CD8-positive, alpha-beta memory T cell (primary cell): ENCODE results near the gene SLC16A9. TPM values are rescaled to one million over a fixed set of nuclear protein-coding genes. Genes with fewer than 3 reads are reported as not detected.
"Not testable (repeated sequence)": the region's sequence is repeated elsewhere in the genome, so short reads cannot be mapped to it uniquely, and the experiment has no call there.

Source experiments
- CTCF ChIA-PET: fragments of 350-600 bp; sonication (Branson Sonifier 250); formaldehyde crosslinking; loops from one replicate; lab custom pipeline; 2021; ENCODE audit warnings: antibody characterized with exemption; lab: Charles Lee
- POLR2A ChIA-PET: fragments of 350-600 bp; sonication (Branson Sonifier 250); formaldehyde crosslinking; loops from one replicate; lab custom pipeline; 2021; ENCODE audit warnings: antibody characterized with exemption; lab: Charles Lee
- DNase-seq, 5 donors: peaks; one replicate each; pipeline versions ENCODE4 v3.0.0 to v3.0.0-alpha.2; 2020 to 2022; ENCODE audit warnings: mixed read lengths in 1 of 5
- H3K27ac ChIP-seq: one replicate; pipeline ENCODE4 v1.7.0; 2013; ENCODE audit warnings: low read depth, mild to moderate bottlenecking, low read length, moderate library complexity
- H3K27me3 ChIP-seq: 2 replicates; pipeline ENCODE4 v1.7.0; 2013; ENCODE audit warnings: low read length, mild to moderate bottlenecking; ENCODE audit not compliant: insufficient read depth, poor library complexity, severe bottlenecking
- H3K36me3 ChIP-seq: 2 replicates; pipeline ENCODE4 v1.7.0; 2013; ENCODE audit warnings: mild to moderate bottlenecking, low read length, moderate library complexity; ENCODE audit not compliant: insufficient read depth
- H3K4me1 ChIP-seq: 2 replicates; pipeline ENCODE4 v1.7.0; 2013; ENCODE audit warnings: mild to moderate bottlenecking, low read length, moderate library complexity; ENCODE audit not compliant: insufficient read depth
- H3K4me3 ChIP-seq: 2 replicates; pipeline ENCODE4 v1.7.0; 2013; ENCODE audit warnings: mild to moderate bottlenecking, low read length
- H3K9me3 ChIP-seq: 2 replicates; pipeline ENCODE4 v1.7.0; 2013; ENCODE audit warnings: mild to moderate bottlenecking, low read length
- H3K27ac Mint-ChIP-seq, 8 donors: one replicate each; pipeline ENCODE4 v1.8.0; 2020 to 2021; ENCODE audit warnings: mixed read lengths in 8 of 8, mild to moderate bottlenecking in 6 of 8, inconsistent platforms in 3 of 8, moderate library complexity in 3 of 8
- H3K27me3 Mint-ChIP-seq, 2 donors: one replicate each; pipeline ENCODE4 v1.8.0; 2020 to 2021; ENCODE audit warnings: mixed read lengths in 2 of 2, mild to moderate bottlenecking in 1 of 2, moderate library complexity in 1 of 2
- H3K36me3 Mint-ChIP-seq, 3 donors: one replicate each; pipeline ENCODE4 v1.8.0; 2020 to 2021; ENCODE audit warnings: mixed read lengths in 3 of 3, inconsistent platforms in 1 of 3, mild to moderate bottlenecking in 1 of 3
- H3K4me1 Mint-ChIP-seq, 3 donors: one replicate each; pipeline ENCODE4 v1.8.0; 2020 to 2021; ENCODE audit warnings: mixed read lengths in 3 of 3, inconsistent platforms in 1 of 3, mild to moderate bottlenecking in 1 of 3
- H3K4me3 Mint-ChIP-seq, 7 donors: one replicate each; pipeline ENCODE4 v1.8.0; 2020 to 2021; ENCODE audit warnings: mixed read lengths in 7 of 7, mild to moderate bottlenecking in 6 of 7, moderate library complexity in 4 of 7, inconsistent platforms in 2 of 7
- H3K9me3 Mint-ChIP-seq, 5 donors: one replicate each; pipeline ENCODE4 v1.8.0; 2020 to 2022; ENCODE audit warnings: mixed read lengths in 5 of 5, mild to moderate bottlenecking in 3 of 5, moderate library complexity in 2 of 5, inconsistent platforms in 1 of 5
- polyA plus RNA-seq: library from polyadenylated mRNA; unstranded; fragments of 300-500 nt; fragmentation: Illumina TruSeq; gene quantifications from one replicate; pipeline ENCODE4 v1.2.3, GENCODE V29; 2021
- total RNA-seq, 2 experiments: library from RNA; stranded (reverse); gene quantifications; one replicate each; pipeline ENCODE4 v1.2.3, GENCODE V29; 2021

The SLC16A9 gene
- total and polyA plus RNA-seq, 3 experiments from 2014 or later: 0.27 to 0.31 TPM; not detected in 1

DNA sequence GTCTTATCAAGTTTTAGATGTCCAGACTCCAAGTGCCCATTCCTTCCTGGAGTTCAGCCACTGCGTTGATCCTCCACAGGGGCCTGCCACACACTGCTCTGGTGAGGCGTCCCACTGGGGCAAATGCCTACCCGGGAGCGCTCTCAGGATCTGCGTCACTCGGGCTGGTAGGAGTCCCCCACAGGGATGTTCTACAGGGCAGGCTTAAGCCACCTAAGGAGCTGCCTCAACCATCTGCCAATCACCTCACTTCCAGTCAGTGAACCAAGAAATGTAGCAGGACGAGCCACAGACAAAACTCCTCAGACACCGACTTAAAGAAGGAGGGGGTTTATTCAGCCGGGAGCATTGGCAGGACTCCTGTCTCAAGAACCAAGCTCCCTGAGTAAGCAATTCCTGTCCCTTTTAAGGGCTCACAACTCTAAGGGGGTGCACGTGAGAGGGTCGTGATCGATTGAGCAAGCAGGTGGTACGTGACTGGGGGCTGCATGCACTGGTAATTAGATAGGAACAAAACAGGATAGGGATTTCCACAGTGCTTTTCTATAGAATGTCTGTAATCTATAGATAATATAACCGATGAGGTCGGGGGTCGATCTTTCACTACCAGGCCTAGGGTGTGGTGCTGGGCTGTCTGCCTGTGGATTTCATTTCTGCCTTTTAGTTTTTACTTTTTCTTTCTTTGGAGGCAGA, 23.8 kb upstream of the SLC16A9 start:
- DNase-seq, H3K9me3 ChIP-seq, H3K36me3 Mint-ChIP-seq, POLR2A ChIA-PET, H3K27me3 ChIP-seq, CTCF ChIA-PET, H3K36me3 ChIP-seq, H3K4me1 ChIP-seq, H3K9me3 Mint-ChIP-seq, H3K27ac Mint-ChIP-seq, H3K4me3 ChIP-seq, H3K4me3 Mint-ChIP-seq, H3K27ac ChIP-seq, H3K4me1 Mint-ChIP-seq: not testable (repeated sequence)
- H3K27me3 Mint-ChIP-seq: peaks cover 5 to 26% of the 10 kb centered on the region in 2 donors

DNA sequence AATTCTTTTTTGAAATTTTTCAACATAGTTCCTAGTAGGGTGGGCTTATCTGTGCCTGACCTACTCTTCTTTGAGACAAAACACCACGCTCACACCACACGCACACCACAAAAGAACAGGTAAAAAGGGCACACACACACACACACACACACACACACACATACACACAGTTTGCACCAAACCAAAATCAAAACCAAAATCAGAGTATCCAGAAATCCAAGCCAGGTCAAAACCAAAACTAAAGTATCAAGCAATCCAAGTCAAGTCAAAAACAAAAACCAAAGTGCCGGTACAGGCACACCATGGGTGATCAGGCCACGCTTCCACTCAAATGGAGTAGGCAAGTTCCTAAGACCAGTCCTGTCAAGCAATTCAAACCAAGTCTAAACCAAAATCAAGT, 23.2 kb upstream of the SLC16A9 start:
- POLR2A ChIA-PET, H3K27ac ChIP-seq, H3K27ac Mint-ChIP-seq: not testable (repeated sequence)

DNA sequence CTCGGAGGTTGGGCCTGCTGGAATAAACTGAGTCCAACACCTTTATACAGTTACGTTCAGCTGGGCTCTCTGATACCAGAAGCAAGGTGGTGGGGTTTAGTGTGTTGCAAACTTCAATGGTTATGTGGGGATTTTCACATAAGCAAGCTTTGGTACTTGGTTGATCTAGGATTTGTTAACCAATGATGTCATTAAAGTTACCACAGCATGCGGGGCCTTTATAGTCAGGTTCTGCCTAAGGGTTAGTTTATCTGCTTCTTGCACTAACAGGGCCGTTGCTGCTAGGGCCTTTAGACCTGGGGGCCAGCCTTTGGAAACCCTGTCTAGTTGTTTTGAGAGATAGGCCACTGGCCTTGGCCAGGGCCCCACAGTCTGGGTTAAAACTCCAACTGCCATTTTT, 19.5 kb upstream of the SLC16A9 start:
- CTCF ChIA-PET, DNase-seq, H3K27ac ChIP-seq, H3K27me3 ChIP-seq, H3K4me1 Mint-ChIP-seq, H3K4me1 ChIP-seq, H3K36me3 ChIP-seq, H3K9me3 Mint-ChIP-seq, H3K4me3 ChIP-seq, H3K27ac Mint-ChIP-seq, H3K4me3 Mint-ChIP-seq, H3K9me3 ChIP-seq, H3K36me3 Mint-ChIP-seq, POLR2A ChIA-PET: not testable (repeated sequence)
- H3K27me3 Mint-ChIP-seq: peaks cover 0 to 13% of the 10 kb centered on the region in 2 donors

More for the DNA sequence above, 23.2 kb upstream of the SLC16A9 start:
- DNase-seq, CTCF ChIA-PET, H3K4me1 ChIP-seq, H3K4me3 Mint-ChIP-seq, H3K9me3 ChIP-seq, H3K27me3 ChIP-seq, H3K36me3 ChIP-seq, H3K36me3 Mint-ChIP-seq, H3K4me3 ChIP-seq, H3K9me3 Mint-ChIP-seq, H3K4me1 Mint-ChIP-seq: not testable (repeated sequence)
- H3K27me3 Mint-ChIP-seq: peaks cover 5 to 26% of the 10 kb centered on the region in 2 donors

DNA sequence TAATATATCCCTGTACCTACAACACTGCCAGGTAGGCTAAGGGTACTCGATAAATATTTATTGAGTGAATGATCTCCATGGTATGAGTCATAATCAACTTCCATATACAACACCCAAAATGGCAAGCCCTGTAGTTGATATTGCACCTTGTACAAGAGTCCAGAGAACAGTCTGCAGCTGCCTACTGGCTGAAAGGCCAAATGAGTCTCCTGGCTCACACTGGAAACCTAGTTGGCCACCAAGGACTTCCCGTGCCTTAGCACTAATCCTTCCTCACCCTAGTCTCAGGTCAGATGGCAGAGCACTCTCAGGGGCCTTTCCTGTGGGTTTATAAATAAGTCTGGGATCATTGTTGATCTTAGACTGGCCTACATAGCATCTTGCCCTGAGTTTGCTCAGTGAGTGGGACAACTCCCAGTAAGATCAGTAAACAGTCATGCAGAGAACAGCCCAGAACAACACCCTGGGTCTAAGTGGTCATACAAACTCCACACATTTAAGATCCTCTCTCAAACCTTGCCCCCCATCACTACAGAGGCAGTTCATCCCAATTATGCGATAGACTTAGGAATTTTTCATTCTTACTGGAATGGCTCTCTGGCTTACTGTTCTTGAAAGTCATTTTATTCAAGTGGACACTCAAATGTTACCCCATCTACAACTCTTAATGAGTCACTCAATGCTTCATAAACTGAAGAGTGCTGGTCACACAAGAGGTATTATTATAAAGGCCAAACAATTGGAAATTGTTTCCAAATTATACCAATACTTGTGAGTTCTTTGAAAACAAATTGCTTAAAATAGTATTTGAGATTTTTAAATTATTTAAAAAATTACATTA, 14.7 kb upstream of the SLC16A9 start:
- Mint-ChIP-seq H3K9me3 (peaks cover 0 to 8% (median 4%) of the 10 kb centered on the region in 5 donors), H3K4me1 (no peaks in the 10 kb centered on the region), H3K36me3 (no peaks in the 10 kb centered on the region), H3K27me3 (peaks cover 0 to 14% of the 10 kb centered on the region in 2 donors), H3K27ac (no peak overlapping the region), H3K4me3 (no peak overlapping the region)
- H3K27me3 ChIP-seq: no peaks in the 10 kb centered on the region
- no peaks in the 10 kb centered on the region for H3K36me3 ChIP-seq
- CTCF ChIA-PET: no interaction called here
- DNase-seq: no peak
- POLR2A ChIA-PET: no interaction called here
- no peaks in the 10 kb centered on the region for H3K9me3 ChIP-seq
- no peaks in the 10 kb centered on the region for H3K4me1 ChIP-seq
- H3K27ac ChIP-seq: no peak overlapping the region
- H3K4me3 ChIP-seq: no peak overlapping the region

DNA sequence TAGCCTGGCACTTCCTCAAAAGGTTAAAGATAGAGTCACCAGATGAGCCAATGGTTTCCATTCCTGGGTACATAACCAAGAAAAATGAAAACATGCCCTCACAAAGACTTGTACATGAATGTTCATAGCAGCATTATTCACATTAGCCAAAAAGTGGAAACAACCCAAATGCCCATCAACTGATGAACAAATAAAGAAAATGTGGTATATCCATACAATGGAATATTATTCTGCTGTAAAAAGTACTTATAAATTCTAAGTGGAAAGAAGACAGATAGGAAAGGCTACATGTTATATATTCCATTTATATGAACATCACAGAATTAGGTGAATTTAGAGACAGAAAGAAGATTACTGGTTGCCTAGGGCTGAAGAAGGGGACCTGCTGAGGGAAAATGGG, 10.7 kb upstream of the SLC16A9 start:
- H3K36me3 ChIP-seq: no peaks in the 10 kb centered on the region
- Mint-ChIP-seq H3K36me3 (no peaks in the 10 kb centered on the region), H3K27me3 (peaks cover 4 to 17% of the 10 kb centered on the region in 2 donors), H3K27ac (no peak overlapping the region), H3K4me3 (no peak overlapping the region), H3K4me1 (no peaks in the 10 kb centered on the region), H3K9me3 (peaks cover 0 to 8% (median 4%) of the 10 kb centered on the region in 5 donors)
- no peaks in the 10 kb centered on the region for H3K27me3 ChIP-seq
- H3K4me3 ChIP-seq: no peak overlapping the region
- no peaks in the 10 kb centered on the region for H3K4me1 ChIP-seq
- ChIA-PET CTCF (no interaction called here), POLR2A (no interaction called here)
- H3K9me3 ChIP-seq: no peaks in the 10 kb centered on the region
- H3K27ac ChIP-seq: no peak overlapping the region
- DNase-seq: no peak

DNA sequence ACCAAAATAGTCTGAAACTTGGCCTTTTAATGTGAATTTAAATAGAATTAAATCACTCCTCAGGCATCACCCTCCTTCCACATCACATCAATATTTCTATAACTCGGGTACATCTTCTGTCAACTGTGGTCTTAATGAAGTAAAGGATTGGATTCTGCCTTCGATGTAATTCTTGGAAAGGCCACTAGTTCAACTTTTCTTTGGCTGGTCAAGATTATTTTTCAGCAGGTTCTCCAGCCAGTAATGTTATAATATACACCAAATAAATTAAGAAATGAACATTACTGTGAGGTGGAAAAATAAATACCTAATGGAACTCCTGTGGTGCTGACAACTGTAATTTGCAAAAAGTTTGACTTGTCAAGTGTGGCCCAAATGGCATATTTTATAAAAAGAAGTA, 9.7 kb upstream of the SLC16A9 start:
- CTCF ChIA-PET: no interaction called here
- no peak overlapping the region for H3K27ac Mint-ChIP-seq
- POLR2A ChIA-PET: no interaction called here

DNA sequence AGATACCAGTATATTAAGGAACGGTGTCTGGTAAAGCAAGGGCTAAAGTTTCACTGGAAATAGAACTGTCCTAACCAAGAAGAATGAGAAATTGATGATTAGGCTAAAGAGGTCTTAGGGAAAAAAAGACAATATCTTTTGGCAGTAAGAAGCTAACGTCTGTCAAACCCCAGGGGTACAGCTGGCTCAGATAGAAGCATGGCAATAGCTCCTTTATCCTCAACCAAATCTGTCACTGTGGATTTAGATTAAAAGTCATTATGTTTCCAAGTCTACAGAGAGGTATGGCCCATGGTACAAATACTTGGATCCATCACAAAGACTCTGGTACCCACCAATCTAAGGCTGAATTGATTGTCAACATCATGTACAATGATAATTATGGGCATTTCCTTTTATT, 8.6 kb upstream of the SLC16A9 start:
- H3K27ac ChIP-seq: no peak overlapping the region
- Mint-ChIP-seq H3K27ac (no peak overlapping the region), H3K36me3 (no peaks in the 10 kb centered on the region), H3K9me3 (peaks cover 0 to 8% (median 3%) of the 10 kb centered on the region in 5 donors), H3K27me3 (peaks cover 4 to 28% of the 10 kb centered on the region in 2 donors), H3K4me1 (no peaks in the 10 kb centered on the region), H3K4me3 (no peak overlapping the region)
- H3K36me3 ChIP-seq: no peaks in the 10 kb centered on the region
- H3K27me3 ChIP-seq: no peaks in the 10 kb centered on the region
- H3K4me1 ChIP-seq: no peaks in the 10 kb centered on the region
- H3K9me3 ChIP-seq: no peaks in the 10 kb centered on the region
- ChIA-PET POLR2A (no interaction called here), CTCF (no interaction called here)
- no peak overlapping the region for H3K4me3 ChIP-seq
- DNase-seq: no peak

More for the DNA sequence above, 9.7 kb upstream of the SLC16A9 start:
- no peak overlapping the region for H3K4me3 ChIP-seq
- H3K27me3 Mint-ChIP-seq: peaks cover 4 to 24% of the 10 kb centered on the region in 2 donors
- H3K27ac ChIP-seq: no peak overlapping the region
- no peaks in the 10 kb centered on the region for H3K36me3 ChIP-seq
- no peak overlapping the region for H3K4me3 Mint-ChIP-seq
- no peak for DNase-seq
- peaks cover 0 to 8% (median 4%) of the 10 kb centered on the region in 5 donors for H3K9me3 Mint-ChIP-seq
- H3K27me3 ChIP-seq: no peaks in the 10 kb centered on the region
- no peaks in the 10 kb centered on the region for H3K4me1 Mint-ChIP-seq
- no peaks in the 10 kb centered on the region for H3K9me3 ChIP-seq
- H3K4me1 ChIP-seq: no peaks in the 10 kb centered on the region
- H3K36me3 Mint-ChIP-seq: no peaks in the 10 kb centered on the region

DNA sequence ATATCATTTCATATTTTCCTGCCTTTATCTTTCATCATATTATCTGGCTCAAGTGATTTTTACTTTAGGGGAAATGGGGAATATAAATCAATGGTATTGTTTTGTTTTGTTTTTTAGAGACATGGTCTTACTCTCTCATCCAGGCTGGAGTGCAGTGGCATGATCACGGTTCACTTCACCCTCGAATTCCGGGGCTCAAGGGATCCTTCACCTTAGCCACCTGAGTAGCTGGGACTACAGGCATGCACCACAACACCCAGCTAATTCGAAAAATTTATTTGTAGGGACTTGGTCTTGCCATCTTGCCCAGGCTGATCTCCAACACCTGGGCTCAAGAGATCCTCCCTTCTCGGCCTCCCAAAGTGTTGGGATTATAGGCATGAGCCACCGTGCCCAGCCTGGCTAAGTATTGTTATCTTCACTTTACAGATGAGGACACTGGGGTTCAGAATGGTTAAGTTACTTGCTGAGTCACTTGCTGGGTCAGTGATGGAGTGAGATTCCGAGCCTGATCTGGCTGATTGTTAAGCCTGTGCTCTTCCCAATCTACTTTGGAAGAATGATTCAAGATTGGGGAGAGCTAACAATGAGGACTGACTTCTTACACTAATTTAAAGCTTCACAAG, 3.7 kb upstream of the SLC16A9 start:
- no peak overlapping the region for H3K27ac ChIP-seq
- no peak for DNase-seq
- Mint-ChIP-seq H3K27me3 (peaks cover 21 to 52% of the 10 kb centered on the region in 2 donors), H3K4me1 (no peaks in the 10 kb centered on the region), H3K36me3 (no peaks in the 10 kb centered on the region), H3K27ac (no peak overlapping the region), H3K4me3 (no peak overlapping the region), H3K9me3 (peaks cover 0 to 3% (median 0%) of the 10 kb centered on the region in 5 donors)
- no peaks in the 10 kb centered on the region for H3K36me3 ChIP-seq
- no peaks in the 10 kb centered on the region for H3K4me1 ChIP-seq
- no peaks in the 10 kb centered on the region for H3K9me3 ChIP-seq
- ChIA-PET CTCF (no interaction called here), POLR2A (no interaction called here)
- no peak overlapping the region for H3K4me3 ChIP-seq
- H3K27me3 ChIP-seq: no peaks in the 10 kb centered on the region
